Measurements from ENCODE around the gene COL9A3.

Gene COL9A3

GRCh38 chr20:62785393-62785792 is 31.5 kb upstream of the COL9A3 start:
- no peaks in the 10 kb centered on the region for H3K36me3 ChIP-seq (ENCODE audit: low read length)
- H3K9me3 ChIP-seq (ENCODE audit: insufficient read depth, low read length): no peaks in the 10 kb centered on the region
- H3K4me2 ChIP-seq (ENCODE audit: low read depth, low read length, poor library complexity, severe bottlenecking): no peak overlapping the region
- no peak overlapping the region for H3K27ac ChIP-seq (ENCODE audit: low read depth, low read length)
- H3K9ac ChIP-seq (ENCODE audit: low read length): no peak overlapping the region
- H4K20me1 ChIP-seq (ENCODE audit: low read depth, low read length): no peaks in the 10 kb centered on the region
- H3K79me2 ChIP-seq (ENCODE audit: insufficient read depth, low read length): no peaks in the 10 kb centered on the region
- H3K9me2 ChIP-seq (replicated peaks; ENCODE audit: insufficient read depth, low read length): no peaks in the 10 kb centered on the region
- no peaks in the 10 kb centered on the region for H3F3A ChIP-seq (ENCODE audit: insufficient read depth)
- no peak for TF ChIP-seq EZH2phosphoT487 (conservative IDR thresholded peaks at IDR 0.05; ENCODE audit: low read length)
- TF ChIP-seq, protein P1, sequence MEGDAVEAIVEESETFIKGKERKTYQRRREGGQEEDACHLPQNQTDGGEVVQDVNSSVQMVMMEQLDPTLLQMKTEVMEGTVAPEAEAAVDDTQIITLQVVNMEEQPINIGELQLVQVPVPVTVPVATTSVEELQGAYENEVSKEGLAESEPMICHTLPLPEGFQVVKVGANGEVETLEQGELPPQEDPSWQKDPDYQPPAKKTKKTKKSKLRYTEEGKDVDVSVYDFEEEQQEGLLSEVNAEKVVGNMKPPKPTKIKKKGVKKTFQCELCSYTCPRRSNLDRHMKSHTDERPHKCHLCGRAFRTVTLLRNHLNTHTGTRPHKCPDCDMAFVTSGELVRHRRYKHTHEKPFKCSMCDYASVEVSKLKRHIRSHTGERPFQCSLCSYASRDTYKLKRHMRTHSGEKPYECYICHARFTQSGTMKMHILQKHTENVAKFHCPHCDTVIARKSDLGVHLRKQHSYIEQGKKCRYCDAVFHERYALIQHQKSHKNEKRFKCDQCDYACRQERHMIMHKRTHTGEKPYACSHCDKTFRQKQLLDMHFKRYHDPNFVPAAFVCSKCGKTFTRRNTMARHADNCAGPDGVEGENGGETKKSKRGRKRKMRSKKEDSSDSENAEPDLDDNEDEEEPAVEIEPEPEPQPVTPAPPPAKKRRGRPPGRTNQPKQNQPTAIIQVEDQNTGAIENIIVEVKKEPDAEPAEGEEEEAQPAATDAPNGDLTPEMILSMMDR (IDR thresholded peaks at IDR 0.05; ENCODE audit: insufficient read depth, low read length, poor library complexity, severe bottlenecking): no peak
- no peaks in the 10 kb centered on the region for H3K27me3 ChIP-seq (ENCODE audit: low read length)
- H2AFZ ChIP-seq (ENCODE audit: low read depth, low read length, severe bottlenecking): no peak overlapping the region
- H3K4me3 ChIP-seq (ENCODE audit: insufficient read depth, low read length, poor library complexity, severe bottlenecking): no peak overlapping the region

DNA sequence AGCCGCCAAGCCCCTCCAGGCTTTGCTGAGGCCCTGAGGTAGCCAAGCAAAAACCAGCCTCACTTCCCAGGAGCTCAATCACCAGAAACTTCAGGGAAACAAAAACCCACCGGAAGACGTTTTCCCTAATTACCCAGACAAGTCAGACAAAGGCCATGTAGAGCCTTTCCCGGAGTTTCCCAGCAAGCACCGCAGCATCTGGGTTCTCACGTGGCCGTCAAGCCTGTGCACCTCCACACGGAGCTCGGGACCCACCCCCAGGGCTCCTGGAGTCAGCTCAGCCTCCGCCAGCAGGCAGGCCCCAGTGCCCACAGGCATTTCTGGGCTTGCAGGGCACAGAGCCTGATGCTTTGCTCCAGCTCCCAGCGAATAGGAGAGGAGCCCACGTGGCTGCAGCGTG is 30.7 kb upstream of the COL9A3 start:
- Histone ChIP-seq H4K20me1 (ENCODE audit: low read depth, low read length) (no peaks in the 10 kb centered on the region), H2AFZ (ENCODE audit: low read depth, low read length, severe bottlenecking) (no peak overlapping the region), H3K27ac (ENCODE audit: low read depth, low read length) (no peak overlapping the region), H3K9ac (ENCODE audit: low read length) (no peak overlapping the region), H3K36me3 (ENCODE audit: low read length) (no peaks in the 10 kb centered on the region), H3K4me3 (ENCODE audit: insufficient read depth, low read length, poor library complexity, severe bottlenecking) (no peak overlapping the region), H3K4me2 (ENCODE audit: low read depth, low read length, poor library complexity, severe bottlenecking) (no peak overlapping the region), H3F3A (ENCODE audit: insufficient read depth) (no peaks in the 10 kb centered on the region), H3K9me3 (ENCODE audit: insufficient read depth, low read length) (no peaks in the 10 kb centered on the region), H3K79me2 (ENCODE audit: insufficient read depth, low read length) (no peaks in the 10 kb centered on the region), H3K27me3 (ENCODE audit: low read length) (no peaks in the 10 kb centered on the region), H3K9me2 (replicated peaks; ENCODE audit: insufficient read depth, low read length) (no peaks in the 10 kb centered on the region)
- TF ChIP-seq, protein P1 (IDR thresholded peaks at IDR 0.05; ENCODE audit: insufficient read depth, low read length, poor library complexity, severe bottlenecking): no peak
- TF ChIP-seq EZH2phosphoT487 (conservative IDR thresholded peaks at IDR 0.05; ENCODE audit: low read length): no peak

- H3K9me2 ChIP-seq (replicated peaks; ENCODE audit: insufficient read depth, low read length): no peaks in the 10 kb centered on the region
- H3K4me2 ChIP-seq (ENCODE audit: low read depth, low read length, poor library complexity, severe bottlenecking): no peak overlapping the region
- no peaks in the 10 kb centered on the region for H3F3A ChIP-seq (ENCODE audit: insufficient read depth)
- H3K36me3 ChIP-seq (ENCODE audit: low read length): no peaks in the 10 kb centered on the region
- no peaks in the 10 kb centered on the region for H3K27me3 ChIP-seq (ENCODE audit: low read length)
- H3K27ac ChIP-seq (ENCODE audit: low read depth, low read length): no peak overlapping the region
- H3K4me3 ChIP-seq (ENCODE audit: insufficient read depth, low read length, poor library complexity, severe bottlenecking): no peak overlapping the region
- H3K79me2 ChIP-seq (ENCODE audit: insufficient read depth, low read length): no peaks in the 10 kb centered on the region
- no peaks in the 10 kb centered on the region for H3K9me3 ChIP-seq (ENCODE audit: insufficient read depth, low read length)
- no peak overlapping the region for H3K9ac ChIP-seq (ENCODE audit: low read length)
- H2AFZ ChIP-seq (ENCODE audit: low read depth, low read length, severe bottlenecking): no peak overlapping the region
- no peaks in the 10 kb centered on the region for H4K20me1 ChIP-seq (ENCODE audit: low read depth, low read length)
- no peak for TF ChIP-seq EZH2phosphoT487 (conservative IDR thresholded peaks at IDR 0.05; ENCODE audit: low read length)
- TF ChIP-seq, protein P1 (IDR thresholded peaks at IDR 0.05; ENCODE audit: insufficient read depth, low read length, poor library complexity, severe bottlenecking): no peak
Measured at GRCh38 chr20:62787321-62787720, 29.5 kb upstream of the COL9A3 start.

All from SU-DHL-6 (cell line).